ENCODE measurements around the gene EEIG1. TPM values are rescaled to one million over a fixed set of nuclear protein-coding genes. Genes with fewer than 3 reads are reported as not detected.

Gene EEIG1
- total and polyA plus RNA-seq, 2 of the 4 experiments (the other 2 are of a cell fraction) = 1.1 to 23.2 TPM

GRCh38 chr9:127974001-127974768 lies 6.6 kb downstream of the EEIG1 start:
- ATAC-seq (ENCODE audit: low read depth) = no peak
- Histone ChIP-seq H2AFZ (replicated peaks; ENCODE audit: low read length, poor library complexity) (no peak overlapping the region), H3K18ac (ENCODE audit: low read depth, low read length) (no peak overlapping the region), H3K4me1 (ENCODE audit: control insufficient read depth, insufficient read depth, low read length) (peaks cover 45% of the 10 kb centered on the region), H2BK15ac (ENCODE audit: low read depth, low read length) (no peak overlapping the region), H3K79me1 (ENCODE audit: low read depth in 1 of 2, low read length in 2 of 2) (peaks cover 28 to 90% of the 10 kb centered on the region in 2 experiments), H4K20me1 (ENCODE audit: insufficient read depth, low read length) (peaks cover 86% of the 10 kb centered on the region), H2AK5ac (ENCODE audit: low read depth, low read length) (peak overlapping the region; percentile 60), H3K4me2 (ENCODE audit: low read depth, low read length) (no peak overlapping the region), H3K27me3 (ENCODE audit: control insufficient read depth, insufficient read depth, low read length) (no peaks in the 10 kb centered on the region), H3K23ac (ENCODE audit: low read depth, low read length) (0 out of 2 replicates have a peak overlapping the region, but pooled peaks have one; percentile 2), H3K36me3 (ENCODE audit: control insufficient read depth, insufficient read depth, low read length) (no peaks in the 10 kb centered on the region), H4K91ac (ENCODE audit: insufficient read depth, low read depth, low read length) (no peak overlapping the region), H3K9me3 (ENCODE audit: control insufficient read depth, insufficient read depth, low read length) (no peaks in the 10 kb centered on the region), H2BK20ac (ENCODE audit: low read depth, low read length) (no peak overlapping the region), H3K56ac (ENCODE audit: extremely low read depth, insufficient read depth, low read length) (no peak overlapping the region), H3K14ac (replicated peaks; ENCODE audit: low read depth, low read length) (no peak overlapping the region; the same call in 1 of the 2 replicates), H4K5ac (ENCODE audit: low read depth, low read length) (no peak overlapping the region), H2AK9ac (replicated peaks; ENCODE audit: low read depth, low read length, poor library complexity) (no peak overlapping the region), H2BK120ac (ENCODE audit: low read depth, low read length) (no peak overlapping the region), H3K4me3 (ENCODE audit: insufficient read depth, low read depth, low read length) (no peak overlapping the region), H4K8ac (ENCODE audit: low read depth in 2 of 2, low read length in 2 of 2) (no peak overlapping the region), H3K9me1 (ENCODE audit: insufficient read depth, low read length) (peaks cover 12% of the 10 kb centered on the region), H3K27ac (ENCODE audit: insufficient read depth, low read length) (no peak overlapping the region), H3K9ac (ENCODE audit: low read depth, low read length) (no peak overlapping the region), H3K4ac (ENCODE audit: low read depth, low read length) (no peak overlapping the region), H2BK5ac (ENCODE audit: low read depth, low read length, poor library complexity, severe bottlenecking) (no peak overlapping the region)
- ChIA-PET CTCF (no interaction called here), POLR2A (ENCODE audit: unreplicated experiment) (interaction anchor here (0.6 kb wide), 1 partner anchor 104 kb away, joined by 3 read pairs; no protein-coding TSS in a partner anchor)
- 47% methylated on average over 8 of the region's 12 CpGs; no CpG with 5 or more reads in 1 of the 2 experiments for WGBS, 2 experiments (ENCODE audit: extremely low coverage in 2 of 2, insufficient read length in 1 of 2)
- TF ChIP-seq MAFK (IDR thresholded peaks at IDR 0.05; ENCODE audit: low read depth, low read length) (no peak), MXI1 (IDR thresholded peaks at IDR 0.05; ENCODE audit: borderline replicate concordance, low read depth, low read length) (no peak), USF2 (IDR thresholded peaks at IDR 0.05; ENCODE audit: low read depth, low read length) (no peak), RCOR1 (IDR thresholded peaks at IDR 0.05; ENCODE audit: insufficient replicate concordance, low read length) (no peak), NFE2L2 (IDR thresholded peaks at IDR 0.05; ENCODE audit: low read depth, low read length) (no peak), CEBPB (IDR thresholded peaks at IDR 0.05; ENCODE audit: low read depth, low read length) (no peak), RAD21 (IDR thresholded peaks at IDR 0.05; ENCODE audit: low read length) (no peak), SMC3 (IDR thresholded peaks at IDR 0.05; ENCODE audit: low read depth, low read length) (no peak), MAZ (IDR thresholded peaks at IDR 0.05; ENCODE audit: borderline replicate concordance, low read depth, low read length) (no peak), POLR2A (IDR thresholded peaks at IDR 0.05; ENCODE audit: low read depth, low read length) (no peak), BHLHE40 (IDR thresholded peaks at IDR 0.05; ENCODE audit: low read depth, low read length) (no peak)
- TF ChIP-seq, protein P1, sequence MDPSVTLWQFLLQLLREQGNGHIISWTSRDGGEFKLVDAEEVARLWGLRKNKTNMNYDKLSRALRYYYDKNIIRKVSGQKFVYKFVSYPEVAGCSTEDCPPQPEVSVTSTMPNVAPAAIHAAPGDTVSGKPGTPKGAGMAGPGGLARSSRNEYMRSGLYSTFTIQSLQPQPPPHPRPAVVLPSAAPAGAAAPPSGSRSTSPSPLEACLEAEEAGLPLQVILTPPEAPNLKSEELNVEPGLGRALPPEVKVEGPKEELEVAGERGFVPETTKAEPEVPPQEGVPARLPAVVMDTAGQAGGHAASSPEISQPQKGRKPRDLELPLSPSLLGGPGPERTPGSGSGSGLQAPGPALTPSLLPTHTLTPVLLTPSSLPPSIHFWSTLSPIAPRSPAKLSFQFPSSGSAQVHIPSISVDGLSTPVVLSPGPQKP (IDR thresholded peaks at IDR 0.05; ENCODE audit: borderline replicate concordance, low read depth, low read length) = no peak
- BruUV-seq (replicated peaks) = no TSS peak
- intact Hi-C loops (cut with micrococcal nuclease) (no loop called here), in situ Hi-C loops (cut with MboI; ENCODE audit: low sequenced_read_pairs) (no loop called here), dilution Hi-C loops (cut with HindIII; ENCODE audit: low sequenced_read_pairs, unreplicated experiment) (no loop called here)
- DNase-seq = no peak
